WTC11 (cell line): ENCODE data around the gene ETV6. TPM values are rescaled to one million over a fixed set of nuclear protein-coding genes. Genes with fewer than 3 reads are reported as not detected.

ENCODE experiments used
- ATAC-seq: fragments of 200-7000 bp; cut with Tn5 transposase; 2 replicates; pipeline ENCODE4 v1.10.0; 2021; ENCODE audit warnings: mild to moderate bottlenecking, moderate library complexity
- CTCF ChIA-PET: fragments of 300-600 bp; sonication (Branson Sonifier 250); formaldehyde crosslinking; loops from one replicate; lab custom pipeline; 2021; ENCODE audit warnings: antibody characterized with exemption; lab: Charles Lee
- POLR2A ChIA-PET: fragments of 350-600 bp; sonication (Branson Sonifier 250); formaldehyde crosslinking; loops from one replicate; lab custom pipeline; 2021; ENCODE audit warnings: antibody characterized with exemption; lab: Charles Lee
- DNase-seq: peaks from one replicate; pipeline ENCODE4 v3.0.0; 2021; ENCODE audit warnings: low spot score
- H3K27ac Mint-ChIP-seq: 2 replicates; pipeline ENCODE4 v1.8.0; 2021; ENCODE audit warnings: mixed read lengths
- H3K27me3 Mint-ChIP-seq: 2 replicates; pipeline ENCODE4 v1.8.0; 2021; ENCODE audit warnings: low read depth, mild to moderate bottlenecking, moderate library complexity, mixed read lengths
- H3K36me3 Mint-ChIP-seq: 2 replicates; pipeline ENCODE4 v1.8.0; 2021; ENCODE audit warnings: mixed read lengths
- H3K4me1 Mint-ChIP-seq: 2 replicates; pipeline ENCODE4 v1.8.0; 2022; ENCODE audit warnings: mixed read lengths
- H3K4me3 Mint-ChIP-seq: 2 replicates; pipeline ENCODE4 v1.8.0; 2021; ENCODE audit warnings: mild to moderate bottlenecking, moderate library complexity, mixed read lengths
- H3K9me3 Mint-ChIP-seq: 2 replicates; pipeline ENCODE4 v1.8.0; 2021; ENCODE audit warnings: mixed read lengths
- AR ChIP-seq: fragments of 250-450 bp; sonication (Bioruptor Pico); IDR thresholded peaks from 2 replicates; pipeline ENCODE4 v1.9.0; 2021; ENCODE audit warnings: mild to moderate bottlenecking
- CREM ChIP-seq: sonication (generic); formaldehyde crosslinking; IDR thresholded peaks from 2 replicates; pipeline ENCODE4 v1.8.1; 2022; ENCODE audit warnings: mild to moderate bottlenecking, missing genetic modification reagents, moderate library complexity
- ETV6 ChIP-seq: sonication (generic); formaldehyde crosslinking; IDR thresholded peaks from 2 replicates; pipeline ENCODE4 v1.8.1; 2022; ENCODE audit warnings: mild to moderate bottlenecking, missing genetic modification reagents
- FOXK1 ChIP-seq: sonication (generic); formaldehyde crosslinking; IDR thresholded peaks from 2 replicates; pipeline ENCODE4 v1.8.0; 2022; ENCODE audit warnings: mild to moderate bottlenecking, moderate library complexity, missing genetic modification reagents
- FOXP1 ChIP-seq: sonication (generic); formaldehyde crosslinking; IDR thresholded peaks from 2 replicates; pipeline ENCODE4 v1.8.0; 2022; ENCODE audit warnings: missing genetic modification reagents, mild to moderate bottlenecking, moderate library complexity, borderline replicate concordance
- JUN ChIP-seq: sonication (generic); formaldehyde crosslinking; IDR thresholded peaks from 2 replicates; pipeline ENCODE4 v1.8.0; 2023; ENCODE audit warnings: mild to moderate bottlenecking, missing genetic modification reagents
- NFYB ChIP-seq: sonication (generic); formaldehyde crosslinking; conservative IDR thresholded peaks from 2 replicates; pipeline ENCODE4 v1.8.0; 2022; ENCODE audit warnings: low read depth, missing genetic modification reagents
- RORB ChIP-seq: fragments of 250-450 bp; sonication (Bioruptor Pico); IDR thresholded peaks from 2 replicates; pipeline ENCODE4 v1.9.0; 2021; ENCODE audit warnings: mild to moderate bottlenecking
- TP53 ChIP-seq: sonication (generic); formaldehyde crosslinking; IDR thresholded peaks from 2 replicates; pipeline ENCODE4 v1.8.1; 2023; ENCODE audit warnings: mild to moderate bottlenecking, missing genetic modification reagents
- ZBTB21 ChIP-seq: sonication (generic); formaldehyde crosslinking; IDR thresholded peaks from 2 replicates; pipeline ENCODE4 v1.8.1; 2023; ENCODE audit warnings: mild to moderate bottlenecking, missing genetic modification reagents, borderline replicate concordance
- ZMAT4 ChIP-seq: fragments of 250-450 bp; sonication (Bioruptor Pico); IDR thresholded peaks from 2 replicates; pipeline ENCODE4 v1.9.0; 2021; ENCODE audit warnings: mild to moderate bottlenecking
- ZNF138 ChIP-seq: sonication (generic); formaldehyde crosslinking; conservative IDR thresholded peaks from 2 replicates; pipeline ENCODE4 v1.8.1; 2022; ENCODE audit warnings: mild to moderate bottlenecking, moderate library complexity, missing genetic modification reagents
- ZNF425 ChIP-seq: fragments of 250-450 bp; sonication (Bioruptor Pico); conservative IDR thresholded peaks from 2 replicates; pipeline ENCODE4 v1.9.0; 2021; ENCODE audit warnings: mild to moderate bottlenecking
- total RNA-seq: library from RNA; stranded (reverse); gene quantifications from 3 replicates; pipeline ENCODE4 v1.2.3, GENCODE V29; 2021
- TF ChIP-seq, protein P1 (sequence below): sonication (generic); formaldehyde crosslinking; IDR thresholded peaks from 2 replicates; pipeline ENCODE4 v1.8.0; 2023; ENCODE audit warnings: missing genetic modification reagents, mild to moderate bottlenecking, borderline replicate concordance

The ETV6 gene
- total RNA-seq, 1 experiment from 2014 or later, result 23.5 TPM

GRCh38 chr12:11746940-11747716, 97.7 kb downstream of the ETV6 start:
- peaks cover 73% of the 10 kb centered on the region for H3K4me1 Mint-ChIP-seq
- DNase-seq (no peak), ATAC-seq (no peak)
- H3K9me3 Mint-ChIP-seq, result no peaks in the 10 kb centered on the region
- no peaks in the 10 kb centered on the region for H3K36me3 Mint-ChIP-seq
- CTCF ChIA-PET, result no interaction called here
- POLR2A ChIA-PET, result no interaction called here
- H3K4me3 Mint-ChIP-seq, result no peak overlapping the region
- no peaks in the 10 kb centered on the region for H3K27me3 Mint-ChIP-seq
- TF ChIP-seq AR (CRISPR knock-in tag), result no peak
- no peak for TF ChIP-seq TP53 (CRISPR knock-in tag)
- TF ChIP-seq ZBTB21, result no peak
- H3K27ac Mint-ChIP-seq, result no peak overlapping the region

DNA sequence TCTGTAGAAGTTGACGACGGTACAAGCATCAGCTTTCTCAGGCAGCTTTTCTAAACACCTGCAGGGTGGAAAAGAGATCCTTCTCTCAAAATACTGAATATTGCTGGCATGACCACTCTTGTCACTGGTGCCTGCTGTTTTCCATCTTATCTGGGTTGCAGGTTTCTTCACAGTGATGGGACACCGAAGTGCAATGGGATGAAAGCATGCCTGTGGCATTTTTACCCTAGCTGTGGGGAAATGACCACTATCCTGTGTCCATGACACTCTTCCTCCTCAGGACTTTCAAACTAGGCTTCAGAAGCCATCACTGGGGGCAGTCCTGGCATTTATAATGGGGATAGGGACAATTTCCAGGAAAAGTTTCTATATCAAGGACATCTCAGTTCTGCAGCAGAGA, 98.5 kb downstream of the ETV6 start:
- Mint-ChIP-seq H3K4me1 (peaks cover 73% of the 10 kb centered on the region), H3K36me3 (no peaks in the 10 kb centered on the region), H3K4me3 (no peak overlapping the region), H3K9me3 (no peaks in the 10 kb centered on the region), H3K27me3 (no peaks in the 10 kb centered on the region), H3K27ac (no peak overlapping the region)
- no peak for DNase-seq
- POLR2A ChIA-PET, result no interaction called here
- CTCF ChIA-PET, result interaction anchor here (1.0 kb wide), 1 partner anchor 14 kb away, joined by 3 read pairs; no protein-coding TSS in a partner anchor
- no peak for ATAC-seq
- TF ChIP-seq RORB (CRISPR knock-in tag) (no peak), NFYB (CRISPR knock-in tag) (no peak), ZNF425 (CRISPR knock-in tag) (no peak), ZMAT4 (CRISPR knock-in tag) (no peak), FOXK1 (CRISPR knock-in tag) (no peak), AR (CRISPR knock-in tag) (no peak), FOXP1 (CRISPR knock-in tag) (no peak), CREM (no peak), JUN (CRISPR knock-in tag) (no peak), ZNF138 (no peak), ETV6 (no peak)
- TF ChIP-seq, protein P1, sequence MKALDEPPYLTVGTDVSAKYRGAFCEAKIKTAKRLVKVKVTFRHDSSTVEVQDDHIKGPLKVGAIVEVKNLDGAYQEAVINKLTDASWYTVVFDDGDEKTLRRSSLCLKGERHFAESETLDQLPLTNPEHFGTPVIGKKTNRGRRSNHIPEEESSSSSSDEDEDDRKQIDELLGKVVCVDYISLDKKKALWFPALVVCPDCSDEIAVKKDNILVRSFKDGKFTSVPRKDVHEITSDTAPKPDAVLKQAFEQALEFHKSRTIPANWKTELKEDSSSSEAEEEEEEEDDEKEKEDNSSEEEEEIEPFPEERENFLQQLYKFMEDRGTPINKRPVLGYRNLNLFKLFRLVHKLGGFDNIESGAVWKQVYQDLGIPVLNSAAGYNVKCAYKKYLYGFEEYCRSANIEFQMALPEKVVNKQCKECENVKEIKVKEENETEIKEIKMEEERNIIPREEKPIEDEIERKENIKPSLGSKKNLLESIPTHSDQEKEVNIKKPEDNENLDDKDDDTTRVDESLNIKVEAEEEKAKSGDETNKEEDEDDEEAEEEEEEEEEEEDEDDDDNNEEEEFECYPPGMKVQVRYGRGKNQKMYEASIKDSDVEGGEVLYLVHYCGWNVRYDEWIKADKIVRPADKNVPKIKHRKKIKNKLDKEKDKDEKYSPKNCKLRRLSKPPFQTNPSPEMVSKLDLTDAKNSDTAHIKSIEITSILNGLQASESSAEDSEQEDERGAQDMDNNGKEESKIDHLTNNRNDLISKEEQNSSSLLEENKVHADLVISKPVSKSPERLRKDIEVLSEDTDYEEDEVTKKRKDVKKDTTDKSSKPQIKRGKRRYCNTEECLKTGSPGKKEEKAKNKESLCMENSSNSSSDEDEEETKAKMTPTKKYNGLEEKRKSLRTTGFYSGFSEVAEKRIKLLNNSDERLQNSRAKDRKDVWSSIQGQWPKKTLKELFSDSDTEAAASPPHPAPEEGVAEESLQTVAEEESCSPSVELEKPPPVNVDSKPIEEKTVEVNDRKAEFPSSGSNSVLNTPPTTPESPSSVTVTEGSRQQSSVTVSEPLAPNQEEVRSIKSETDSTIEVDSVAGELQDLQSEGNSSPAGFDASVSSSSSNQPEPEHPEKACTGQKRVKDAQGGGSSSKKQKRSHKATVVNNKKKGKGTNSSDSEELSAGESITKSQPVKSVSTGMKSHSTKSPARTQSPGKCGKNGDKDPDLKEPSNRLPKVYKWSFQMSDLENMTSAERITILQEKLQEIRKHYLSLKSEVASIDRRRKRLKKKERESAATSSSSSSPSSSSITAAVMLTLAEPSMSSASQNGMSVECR (CRISPR knock-in tag), result no peak
